ENCODE results near the gene ARIH2. TPM values are rescaled to one million over a fixed set of nuclear protein-coding genes. Genes with fewer than 3 reads are reported as not detected.
A peak's percentile ranks its signal among the peaks of the same experiment; 100 is the strongest.

The ARIH2 gene
- total RNA-seq, 1 experiment from 2014 or later = 122 TPM

DNA sequence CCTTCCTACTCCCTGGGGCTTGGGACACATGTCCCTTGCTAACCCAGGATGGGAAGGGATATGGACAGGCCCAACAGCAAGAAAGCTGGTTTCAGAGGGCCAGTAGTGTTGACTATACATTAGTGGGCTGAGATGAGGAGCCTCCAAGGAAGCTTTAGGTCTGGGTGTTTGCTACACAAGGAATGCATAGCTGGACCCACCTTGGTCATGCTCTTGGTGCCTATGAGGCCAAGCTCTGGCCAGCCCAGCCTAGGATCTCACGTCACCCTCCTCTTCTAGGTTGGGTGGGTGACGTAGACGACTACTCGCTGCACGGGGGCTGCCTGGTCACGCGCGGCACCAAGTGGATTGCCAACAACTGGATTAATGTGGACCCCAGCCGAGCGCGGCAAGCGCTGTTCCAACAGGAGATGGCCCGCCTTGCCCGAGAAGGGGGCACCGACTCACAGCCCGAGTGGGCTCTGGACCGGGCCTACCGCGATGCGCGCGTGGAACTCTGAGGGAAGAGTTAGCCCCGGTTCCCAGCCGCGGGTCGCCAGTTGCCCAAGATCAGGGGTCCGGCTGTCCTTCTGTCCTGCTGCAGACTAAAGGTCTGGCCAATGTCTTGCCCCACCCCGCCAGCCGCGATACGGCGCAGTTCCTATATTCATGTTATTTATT, 87.9 kb downstream of the ARIH2 start:
- Histone ChIP-seq H3K9ac (ENCODE audit: extremely low read depth, insufficient read length, low read length) (peak overlapping the region; percentile 87), H2BK120ac (ENCODE audit: low read depth, low read length, poor library complexity, severe bottlenecking) (no peak overlapping the region), H3K23me2 (ENCODE audit: insufficient read length, low read depth, low read length, poor library complexity, severe bottlenecking) (peaks cover 13% of the 10 kb centered on the region), H3K56ac (ENCODE audit: insufficient read length, low read depth, low read length) (no peak overlapping the region), H3K4me1 (ENCODE audit: insufficient read depth, low read length) (no peaks in the 10 kb centered on the region; the same call in 1 of the 2 replicates), H3K14ac (ENCODE audit: insufficient read depth, low read length) (peak overlapping the region; percentile 75; the same call in 1 of the 2 replicates), H3K79me1 (ENCODE audit: insufficient read depth, low read depth, low read length, poor library complexity, severe bottlenecking) (no peaks in the 10 kb centered on the region), H2AK5ac (ENCODE audit: insufficient read length, low read length) (no peak overlapping the region), H4K91ac (ENCODE audit: insufficient read length, low read depth, low read length) (no peak overlapping the region), H3K27me3 (ENCODE audit: insufficient read depth, low read length) (no peaks in the 10 kb centered on the region), H4K5ac (ENCODE audit: insufficient read length, low read depth, low read length) (no peak overlapping the region), H3K4me2 (ENCODE audit: insufficient read depth, insufficient read length, low read length) (peak overlapping the region; percentile 78), H4K20me1 (ENCODE audit: control insufficient read depth, insufficient read depth, insufficient read length) (no peaks in the 10 kb centered on the region), H2BK20ac (ENCODE audit: low read depth, low read length, poor library complexity, severe bottlenecking) (no peak overlapping the region), H3K4ac (ENCODE audit: low read depth, low read length) (no peak overlapping the region), H2AFZ (ENCODE audit: low read length) (no peak overlapping the region), H2BK12ac (ENCODE audit: insufficient read length, low read depth, low read length) (no peak overlapping the region), H3K18ac (ENCODE audit: insufficient read length, low read depth, low read length) (peak overlapping the region; percentile 62), H3K79me2 (ENCODE audit: insufficient read depth, low read length) (peaks cover 10% of the 10 kb centered on the region; the same call in 1 of the 2 replicates), H3T11ph (ENCODE audit: low read length) (no peak overlapping the region), H4K8ac (replicated peaks; ENCODE audit: insufficient read length, low read depth, low read length) (no peak overlapping the region), H3K9me3 (ENCODE audit: control insufficient read depth, low read depth, low read length) (no peaks in the 10 kb centered on the region), H3K23ac (ENCODE audit: insufficient read length, low read depth, low read length) (no peak overlapping the region), H2BK15ac (ENCODE audit: low read depth, low read length) (no peak overlapping the region), H2BK5ac (ENCODE audit: insufficient read length, low read length) (no peak overlapping the region), H3K27ac (ENCODE audit: insufficient read length, low read depth, low read length) (no peak overlapping the region)
- TF ChIP-seq, protein P1, sequence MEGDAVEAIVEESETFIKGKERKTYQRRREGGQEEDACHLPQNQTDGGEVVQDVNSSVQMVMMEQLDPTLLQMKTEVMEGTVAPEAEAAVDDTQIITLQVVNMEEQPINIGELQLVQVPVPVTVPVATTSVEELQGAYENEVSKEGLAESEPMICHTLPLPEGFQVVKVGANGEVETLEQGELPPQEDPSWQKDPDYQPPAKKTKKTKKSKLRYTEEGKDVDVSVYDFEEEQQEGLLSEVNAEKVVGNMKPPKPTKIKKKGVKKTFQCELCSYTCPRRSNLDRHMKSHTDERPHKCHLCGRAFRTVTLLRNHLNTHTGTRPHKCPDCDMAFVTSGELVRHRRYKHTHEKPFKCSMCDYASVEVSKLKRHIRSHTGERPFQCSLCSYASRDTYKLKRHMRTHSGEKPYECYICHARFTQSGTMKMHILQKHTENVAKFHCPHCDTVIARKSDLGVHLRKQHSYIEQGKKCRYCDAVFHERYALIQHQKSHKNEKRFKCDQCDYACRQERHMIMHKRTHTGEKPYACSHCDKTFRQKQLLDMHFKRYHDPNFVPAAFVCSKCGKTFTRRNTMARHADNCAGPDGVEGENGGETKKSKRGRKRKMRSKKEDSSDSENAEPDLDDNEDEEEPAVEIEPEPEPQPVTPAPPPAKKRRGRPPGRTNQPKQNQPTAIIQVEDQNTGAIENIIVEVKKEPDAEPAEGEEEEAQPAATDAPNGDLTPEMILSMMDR (conservative IDR thresholded peaks at IDR 0.05) = no peak
- H3K27me3 Mint-ChIP-seq (ENCODE audit: low read depth) = no peaks in the 10 kb centered on the region; the same call in 1 of the 2 replicates
- peaks cover under 1 to 28% (median 19%) of the 10 kb centered on the region in 3 experiments for H3K36me3 Mint-ChIP-seq (ENCODE audit: insufficient read depth in 1 of 3, low read depth in 3 of 3)
- H3K27ac Mint-ChIP-seq = peak overlapping the region in 2 of 3 experiments; percentile 91 to 93; a peak in 5 of 7 replicates
- no peak for DNase-seq
- no CpG with 5 or more reads among the region's 32 CpGs for WGBS (ENCODE audit: extremely low coverage, insufficient read length, low lambda C conversion rate)
- peaks cover 12 to 13% of the 10 kb centered on the region in 2 experiments for H3K4me1 Mint-ChIP-seq
- no peaks in the 10 kb centered on the region; a peak in 1 of 5 replicates for H3K9me3 Mint-ChIP-seq
- peak overlapping the region; percentile 99 to 100 for H3K4me3 Mint-ChIP-seq
